ENCODE results near the gene RAB3IL1.

GRCh38 chr11:61912530-61912898 is 4.9 kb downstream of the RAB3IL1 start:
- no peak for TF ChIP-seq ZNF280D (tag by site-specific recombination; IDR thresholded peaks at IDR 0.05)
- TF ChIP-seq CTCF (tag by site-specific recombination; IDR thresholded peaks at IDR 0.05) = no peak
- no peak for TF ChIP-seq ZNF792 (tag by site-specific recombination; IDR thresholded peaks at IDR 0.05)
- TF ChIP-seq ZNF157 (tag by site-specific recombination; IDR thresholded peaks at IDR 0.05) = no peak
- TF ChIP-seq ELK4 (IDR thresholded peaks at IDR 0.05; ENCODE audit: borderline replicate concordance, low read depth, low read length) = no peak
- no peak for TF ChIP-seq ZNF571 (tag by site-specific recombination; IDR thresholded peaks at IDR 0.05)
- TF ChIP-seq ZNF785 (tag by site-specific recombination; IDR thresholded peaks at IDR 0.05) = no peak
- no peak for TF ChIP-seq ZNF704 (tag by site-specific recombination; IDR thresholded peaks at IDR 0.05)
- TF ChIP-seq ZNF335 (tag by site-specific recombination; conservative IDR thresholded peaks at IDR 0.05) = no peak
- no peak for TF ChIP-seq ZNF138 (tag by site-specific recombination; IDR thresholded peaks at IDR 0.05; ENCODE audit: borderline replicate concordance)
